Lung (tissue), 12 donors: Measurements from ENCODE around the gene TXNRD3. TPM values are rescaled to one million over a fixed set of nuclear protein-coding genes. Genes with fewer than 3 reads are reported as not detected.

Experiments used
- ATAC-seq: fragments of 200-7000 bp; cut with Tn5 transposase; one replicate; pipeline ENCODE4 v1.9.1; 2020; ENCODE audit warnings: moderate number of reproducible peaks; ENCODE audit not compliant: insufficient read depth, low FRiP score
- DNase-seq, 3 donors: peaks; one replicate each; pipeline ENCODE4 v3.0.0-alpha.2; 2013 to 2017
- H3K27ac ChIP-seq, 2 donors: one replicate each; pipeline ENCODE4 v1.5.1; 2013; ENCODE audit warnings: mild to moderate bottlenecking in 2 of 2, moderate library complexity in 2 of 2, control low read depth in 1 of 2, inconsistent platforms in 1 of 2, low read depth in 1 of 2, low read length in 1 of 2
- H3K27me3 ChIP-seq, 3 donors: one replicate each; pipeline ENCODE4 v1.5.1; 2013; ENCODE audit warnings: low read length in 2 of 3; ENCODE audit not compliant: control insufficient read depth in 3 of 3, insufficient read depth in 3 of 3
- H3K36me3 ChIP-seq, 4 donors: one replicate each; pipeline ENCODE4 v1.5.1; 2013; ENCODE audit warnings: low read length in 4 of 4, mild to moderate bottlenecking in 1 of 4, moderate library complexity in 1 of 4; ENCODE audit not compliant: control insufficient read depth in 4 of 4, insufficient read depth in 4 of 4
- H3K4me1 ChIP-seq, 5 donors: one replicate each; pipeline ENCODE4 v1.5.1; 2013; ENCODE audit warnings: low read length in 5 of 5, mild to moderate bottlenecking in 2 of 5, moderate library complexity in 1 of 5; ENCODE audit not compliant: control insufficient read depth in 5 of 5, insufficient read depth in 5 of 5
- H3K4me3 ChIP-seq: one replicate; pipeline ENCODE4 v1.5.1; 2013; ENCODE audit warnings: mild to moderate bottlenecking, control low read depth, moderate library complexity
- H3K9ac ChIP-seq, 2 donors: one replicate each; pipeline ENCODE4 v1.5.1; 2013; ENCODE audit warnings: low read length in 2 of 2, control low read depth in 1 of 2; ENCODE audit not compliant: insufficient read depth in 1 of 2
- H3K9me3 ChIP-seq, 4 donors: one replicate each; pipeline ENCODE4 v1.5.1; 2013; ENCODE audit warnings: low read length in 3 of 4, mild to moderate bottlenecking in 1 of 4, moderate library complexity in 1 of 4; ENCODE audit not compliant: control insufficient read depth in 4 of 4, insufficient read depth in 3 of 4
- WGBS, 2 donors: extraction: QIAGEN DNeasy Blood & Tissue Kit; methylation state at CpG; one replicate each; pipeline ENCODE4 v1.1.7; 2013; 5-methylcytosine and 5-hydroxymethylcytosine counted together
- polyA plus RNA-seq, 2 donors: library from polyadenylated mRNA; stranded (reverse); fragments of 200-250 nt; gene quantifications; one replicate each; pipeline ENCODE4 v1.2.1, GENCODE V29; 2013
- total RNA-seq, 2 donors: library from RNA; depleted of rRNA in 1 of 2; stranded (reverse); fragments of >200 nt in 1 of 2; gene quantifications; one replicate each; pipeline ENCODE4 v1.2.1, GENCODE V29; 2014 to 2021
- TF ChIP-seq, protein P1 (sequence below): IDR thresholded peaks from 2 replicates; pipeline ENCODE4 v1.5.1; 2012; ENCODE audit warnings: mild to moderate bottlenecking; ENCODE audit errors: control extremely low read depth, extremely low read depth
- donor health status: control.
- donor health status: control.
- donor health status: Bipolar disorder and iron deficiency.
- donor health status: healthy.
- donor health status: DM: yes; HTN: yes; CAD: no.

The TXNRD3 gene
- total and polyA plus RNA-seq, 4 donors, result 6.3 to 17.0 (median 10.4) TPM

DNA sequence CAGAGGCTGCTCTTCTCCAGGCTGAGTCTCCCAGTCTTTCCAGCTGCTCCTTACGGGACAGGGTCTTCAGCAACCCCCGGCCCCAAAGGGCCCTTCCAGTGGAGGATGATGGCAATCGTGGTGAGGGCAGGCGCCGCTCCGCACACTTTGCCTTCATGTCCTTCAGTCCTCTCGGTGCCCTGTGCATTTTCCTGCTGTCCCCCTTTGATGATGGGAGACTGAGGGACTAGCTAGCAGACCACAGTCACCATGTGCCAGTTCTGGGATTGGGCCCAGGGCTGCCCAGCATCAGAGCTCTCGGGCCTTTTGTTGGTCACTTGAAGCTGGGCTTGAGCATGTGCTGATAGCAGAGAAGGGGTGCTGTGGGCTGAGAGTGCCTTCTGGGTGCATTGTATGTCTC is 8.8 kb upstream of the TXNRD3 start:
- Histone ChIP-seq H3K4me1 (no peaks in the 10 kb centered on the region), H3K9me3 (no peaks in the 10 kb centered on the region), H3K27ac (no peak overlapping the region), H3K4me3 (no peak overlapping the region), H3K27me3 (peaks cover 0 to 17% (median 0%) of the 10 kb centered on the region in 3 donors), H3K36me3 (no peaks in the 10 kb centered on the region), H3K9ac (no peak overlapping the region)
- TF ChIP-seq, protein P1, sequence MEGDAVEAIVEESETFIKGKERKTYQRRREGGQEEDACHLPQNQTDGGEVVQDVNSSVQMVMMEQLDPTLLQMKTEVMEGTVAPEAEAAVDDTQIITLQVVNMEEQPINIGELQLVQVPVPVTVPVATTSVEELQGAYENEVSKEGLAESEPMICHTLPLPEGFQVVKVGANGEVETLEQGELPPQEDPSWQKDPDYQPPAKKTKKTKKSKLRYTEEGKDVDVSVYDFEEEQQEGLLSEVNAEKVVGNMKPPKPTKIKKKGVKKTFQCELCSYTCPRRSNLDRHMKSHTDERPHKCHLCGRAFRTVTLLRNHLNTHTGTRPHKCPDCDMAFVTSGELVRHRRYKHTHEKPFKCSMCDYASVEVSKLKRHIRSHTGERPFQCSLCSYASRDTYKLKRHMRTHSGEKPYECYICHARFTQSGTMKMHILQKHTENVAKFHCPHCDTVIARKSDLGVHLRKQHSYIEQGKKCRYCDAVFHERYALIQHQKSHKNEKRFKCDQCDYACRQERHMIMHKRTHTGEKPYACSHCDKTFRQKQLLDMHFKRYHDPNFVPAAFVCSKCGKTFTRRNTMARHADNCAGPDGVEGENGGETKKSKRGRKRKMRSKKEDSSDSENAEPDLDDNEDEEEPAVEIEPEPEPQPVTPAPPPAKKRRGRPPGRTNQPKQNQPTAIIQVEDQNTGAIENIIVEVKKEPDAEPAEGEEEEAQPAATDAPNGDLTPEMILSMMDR, result no peak
- no peak for DNase-seq
- 92 to 94% methylated on average over 8 of the region's 8 CpGs for WGBS, 2 donors
- ATAC-seq, result no peak

DNA sequence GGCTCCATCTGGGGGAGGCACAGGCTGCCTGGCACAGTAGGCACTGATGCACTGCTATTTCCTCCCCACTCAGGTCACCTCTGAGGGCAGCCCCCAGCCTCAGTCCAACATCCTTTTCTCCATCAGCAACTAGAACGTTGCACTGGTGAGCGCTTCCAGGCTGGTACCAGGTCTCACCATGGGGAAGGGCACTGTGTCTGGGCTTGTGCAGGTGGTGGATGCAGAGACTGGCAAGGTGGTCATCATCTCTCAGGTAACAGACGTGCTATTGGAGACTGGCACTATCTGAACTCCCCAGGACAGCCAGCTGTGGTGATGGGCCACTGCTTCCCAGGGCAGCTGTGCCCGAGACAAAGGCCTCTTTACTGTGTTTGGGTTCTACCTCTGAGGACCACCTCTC is 8.3 kb upstream of the TXNRD3 start:
- Histone ChIP-seq H3K9me3 (no peaks in the 10 kb centered on the region), H3K36me3 (no peaks in the 10 kb centered on the region), H3K27ac (no peak overlapping the region), H3K9ac (no peak overlapping the region), H3K4me3 (no peak overlapping the region), H3K27me3 (peaks cover 0 to 17% (median 0%) of the 10 kb centered on the region in 3 donors), H3K4me1 (no peaks in the 10 kb centered on the region)
- DNase-seq, result no peak
- TF ChIP-seq, protein P1, result no peak
- ATAC-seq, result no peak
- 76 to 84% methylated on average over 4 of the region's 4 CpGs for WGBS, 2 donors

DNA sequence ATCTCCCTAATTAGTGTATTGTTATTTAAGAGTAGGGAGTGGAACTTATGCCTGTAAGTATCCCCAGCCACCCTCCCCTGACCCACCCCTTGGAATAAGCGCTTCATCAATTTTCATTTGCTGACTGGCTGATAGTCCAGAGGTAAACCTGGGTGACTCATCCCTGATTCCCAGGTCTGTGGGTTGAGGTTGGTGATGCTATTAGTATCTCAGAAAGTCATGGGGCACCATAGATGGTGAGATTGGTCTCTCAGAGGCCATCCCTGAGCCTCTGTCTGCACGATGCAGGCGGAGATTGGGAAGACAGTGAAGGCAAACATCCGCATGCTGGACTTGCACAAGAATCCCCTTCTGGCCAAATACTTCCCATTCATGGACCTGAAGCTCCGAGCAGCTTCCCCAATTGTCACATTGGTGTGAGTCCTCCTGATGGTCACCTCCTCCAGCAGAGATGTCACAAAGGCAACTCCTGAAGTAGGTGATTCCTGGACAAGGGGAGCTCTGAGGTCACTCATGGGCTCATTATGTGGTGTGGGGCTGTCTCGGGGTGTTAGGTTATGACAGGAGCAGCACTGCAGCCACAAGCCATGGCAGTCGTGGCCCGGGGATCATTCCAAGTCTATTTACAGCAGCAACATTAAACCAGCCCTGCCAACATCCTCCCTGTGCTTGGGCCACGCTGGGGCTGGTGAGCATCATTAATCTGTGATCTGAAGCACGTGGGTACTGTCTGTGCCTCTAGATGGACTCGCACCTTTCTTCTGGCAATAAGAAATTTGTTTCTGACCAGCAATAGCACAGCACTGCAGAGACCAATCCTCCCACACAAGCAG is 6.8 kb upstream of the TXNRD3 start:
- DNase-seq, result no peak
- Histone ChIP-seq H3K36me3 (no peaks in the 10 kb centered on the region), H3K4me3 (no peak overlapping the region), H3K27ac (no peak overlapping the region), H3K9ac (no peak overlapping the region), H3K9me3 (no peaks in the 10 kb centered on the region), H3K27me3 (peaks cover 0 to 17% (median 0%) of the 10 kb centered on the region in 3 donors), H3K4me1 (no peaks in the 10 kb centered on the region)
- no peak for ATAC-seq
- 75 to 76% methylated on average over 11 of the region's 11 CpGs for WGBS, 2 donors
- TF ChIP-seq, protein P1, result no peak
